ENCODE results near the gene VPS18. TPM values are rescaled to one million over a fixed set of nuclear protein-coding genes. Genes with fewer than 3 reads are reported as not detected.
A peak's percentile ranks its signal among the peaks of the same experiment; 100 is the strongest.

VPS18 gene
- total RNA-seq, 2 donors from 2014 or later: 26.6 to 29.0 TPM

DNA sequence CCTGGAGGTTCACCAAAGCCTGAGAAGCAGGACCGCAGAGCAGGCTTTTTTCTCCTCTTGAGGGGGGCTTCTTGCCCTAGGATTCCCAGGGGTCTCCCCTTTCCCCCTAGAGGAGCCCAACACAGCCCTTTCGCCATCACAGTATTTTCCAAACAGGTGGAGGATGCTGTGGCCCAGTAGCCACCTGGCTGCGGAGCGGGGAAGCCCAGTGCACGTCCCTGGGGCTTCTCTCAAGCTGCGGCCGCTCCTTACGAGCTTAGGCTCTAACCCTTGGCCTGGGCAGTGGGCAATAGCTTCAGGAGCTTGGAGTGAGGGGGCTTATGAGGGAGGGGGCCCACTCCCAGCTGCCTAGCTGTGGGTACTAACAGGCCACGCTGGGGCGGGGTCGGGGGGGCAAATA, 23.3 kb downstream of the VPS18 start:
- H3K4me3 ChIP-seq (ENCODE audit: low read length): no peak overlapping the region
- Mint-ChIP-seq H3K27ac (no peak overlapping the region), H3K4me3 (no peak overlapping the region)

DNA sequence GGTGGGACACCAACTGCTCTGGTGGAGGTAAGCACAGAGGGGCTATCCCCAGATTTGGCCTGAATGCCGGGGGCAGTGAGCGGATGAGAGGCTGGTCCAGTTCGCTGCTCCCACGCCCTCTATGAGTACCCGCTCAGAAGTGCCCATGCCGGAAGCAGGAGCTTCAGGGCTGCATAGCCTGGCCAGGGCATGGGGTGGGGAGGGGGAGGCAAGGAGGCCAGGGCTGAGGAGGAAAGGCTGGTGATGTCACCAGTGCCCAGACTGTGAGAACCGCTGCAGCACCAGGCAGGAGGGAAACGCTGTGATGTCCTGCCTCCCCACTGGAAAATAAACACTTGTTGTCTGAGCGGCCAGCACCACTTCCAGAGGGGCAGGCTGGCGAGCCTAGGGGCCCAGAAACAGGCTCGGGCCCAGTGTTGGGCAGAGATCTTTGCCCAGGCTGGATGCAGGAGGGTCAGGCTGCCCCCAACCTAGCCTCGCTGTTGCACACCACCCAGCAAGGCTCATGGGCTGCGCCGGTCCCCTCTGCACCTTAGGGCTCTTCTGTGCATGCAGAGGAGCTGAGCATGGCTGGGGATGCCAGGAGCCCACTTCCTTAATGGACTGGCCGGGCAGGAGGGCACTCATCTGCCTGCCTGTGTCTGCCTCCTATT, 24.0 kb downstream of the VPS18 start:
- Mint-ChIP-seq H3K36me3 (ENCODE audit: low read depth) (no peaks in the 10 kb centered on the region), H3K4me3 (no peak overlapping the region), H3K4me1 (no peaks in the 10 kb centered on the region), H3K27me3 (ENCODE audit: insufficient read depth) (peaks cover 68% of the 10 kb centered on the region), H3K9me3 (no peaks in the 10 kb centered on the region), H3K27ac (no peak overlapping the region)
- Histone ChIP-seq H3K9me3 (ENCODE audit: control insufficient read depth, low read length) (no peaks in the 10 kb centered on the region), H3K27me3 (ENCODE audit: control insufficient read depth, insufficient read depth, low read length, poor library complexity, severe bottlenecking) (peaks cover 46% of the 10 kb centered on the region), H3K36me3 (ENCODE audit: control insufficient read depth, insufficient read depth, low read length) (no peaks in the 10 kb centered on the region), H3K27ac (ENCODE audit: low read depth, low read length) (no peak overlapping the region), H3K4me3 (ENCODE audit: low read length) (no peak overlapping the region), H3K4me1 (ENCODE audit: control insufficient read depth, insufficient read depth, low read length) (no peaks in the 10 kb centered on the region), H3K9ac (ENCODE audit: extremely low read depth, low read length, poor library complexity, severe bottlenecking) (no peak overlapping the region)
- 87 to 89% methylated on average over 10 to 15 of the region's 15 CpGs for WGBS, 2 experiments (ENCODE audit: insufficient coverage in 1 of 2, insufficient read length in 1 of 2)
- TF ChIP-seq, protein P1, sequence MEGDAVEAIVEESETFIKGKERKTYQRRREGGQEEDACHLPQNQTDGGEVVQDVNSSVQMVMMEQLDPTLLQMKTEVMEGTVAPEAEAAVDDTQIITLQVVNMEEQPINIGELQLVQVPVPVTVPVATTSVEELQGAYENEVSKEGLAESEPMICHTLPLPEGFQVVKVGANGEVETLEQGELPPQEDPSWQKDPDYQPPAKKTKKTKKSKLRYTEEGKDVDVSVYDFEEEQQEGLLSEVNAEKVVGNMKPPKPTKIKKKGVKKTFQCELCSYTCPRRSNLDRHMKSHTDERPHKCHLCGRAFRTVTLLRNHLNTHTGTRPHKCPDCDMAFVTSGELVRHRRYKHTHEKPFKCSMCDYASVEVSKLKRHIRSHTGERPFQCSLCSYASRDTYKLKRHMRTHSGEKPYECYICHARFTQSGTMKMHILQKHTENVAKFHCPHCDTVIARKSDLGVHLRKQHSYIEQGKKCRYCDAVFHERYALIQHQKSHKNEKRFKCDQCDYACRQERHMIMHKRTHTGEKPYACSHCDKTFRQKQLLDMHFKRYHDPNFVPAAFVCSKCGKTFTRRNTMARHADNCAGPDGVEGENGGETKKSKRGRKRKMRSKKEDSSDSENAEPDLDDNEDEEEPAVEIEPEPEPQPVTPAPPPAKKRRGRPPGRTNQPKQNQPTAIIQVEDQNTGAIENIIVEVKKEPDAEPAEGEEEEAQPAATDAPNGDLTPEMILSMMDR (conservative IDR thresholded peaks at IDR 0.05): no peak
- no peak for DNase-seq

More for the DNA sequence above, 23.3 kb downstream of the VPS18 start:
- no peaks in the 10 kb centered on the region for H3K9me3 ChIP-seq (ENCODE audit: control insufficient read depth, low read length)
- Mint-ChIP-seq H3K36me3 (ENCODE audit: low read depth) (no peaks in the 10 kb centered on the region), H3K4me1 (no peaks in the 10 kb centered on the region), H3K9me3 (no peaks in the 10 kb centered on the region), H3K27me3 (ENCODE audit: insufficient read depth) (peaks cover 61% of the 10 kb centered on the region)
- H3K36me3 ChIP-seq (ENCODE audit: control insufficient read depth, insufficient read depth, low read length): no peaks in the 10 kb centered on the region
- no peak overlapping the region for H3K9ac ChIP-seq (ENCODE audit: extremely low read depth, low read length, poor library complexity, severe bottlenecking)
- H3K27ac ChIP-seq (ENCODE audit: low read depth, low read length): no peak overlapping the region
- 68 to 82% methylated on average over 5 to 11 of the region's 11 CpGs for WGBS, 2 experiments (ENCODE audit: insufficient coverage in 1 of 2, insufficient read length in 1 of 2)
- no peaks in the 10 kb centered on the region for H3K4me1 ChIP-seq (ENCODE audit: control insufficient read depth, insufficient read depth, low read length)
- peaks cover 39% of the 10 kb centered on the region for H3K27me3 ChIP-seq (ENCODE audit: control insufficient read depth, insufficient read depth, low read length, poor library complexity, severe bottlenecking)
- TF ChIP-seq, protein P1 (conservative IDR thresholded peaks at IDR 0.05): peak; percentile 57
- no peak for DNase-seq

DNA sequence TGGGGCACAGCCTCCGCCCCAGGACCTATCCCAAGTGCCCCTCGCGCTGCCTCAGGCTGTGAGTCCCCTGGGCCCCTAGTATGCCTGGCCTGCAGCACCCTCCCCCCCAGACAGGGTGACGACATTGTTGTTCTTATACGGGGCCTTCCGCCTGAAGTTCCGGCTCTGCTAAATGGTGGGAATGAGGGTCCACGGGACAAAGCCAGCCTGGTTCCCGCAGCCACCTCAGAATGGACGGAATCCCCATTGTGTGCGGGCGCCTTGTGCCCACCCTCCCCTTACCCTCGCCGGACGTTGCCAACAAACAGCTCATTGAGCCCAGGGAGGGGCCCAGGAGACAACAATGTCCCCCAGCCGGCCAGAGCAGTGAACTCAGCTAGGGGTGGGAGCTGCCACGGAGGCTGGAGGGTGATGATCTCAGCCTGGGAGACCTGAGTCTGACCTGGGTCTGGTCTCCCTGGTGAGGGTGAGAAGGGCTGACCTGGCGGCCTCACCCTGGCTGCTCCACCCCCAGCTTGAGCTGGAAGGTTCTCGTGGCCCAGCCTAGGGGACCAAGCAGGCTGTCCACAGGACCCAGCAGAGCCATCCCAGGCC, 24.6 kb downstream of the VPS18 start:
- Histone ChIP-seq H3K27ac (ENCODE audit: low read depth, low read length) (no peak overlapping the region), H3K36me3 (ENCODE audit: control insufficient read depth, insufficient read depth, low read length) (no peaks in the 10 kb centered on the region), H3K27me3 (ENCODE audit: control insufficient read depth, insufficient read depth, low read length, poor library complexity, severe bottlenecking) (peaks cover 53% of the 10 kb centered on the region), H3K4me1 (ENCODE audit: control insufficient read depth, insufficient read depth, low read length) (no peaks in the 10 kb centered on the region), H3K9ac (ENCODE audit: extremely low read depth, low read length, poor library complexity, severe bottlenecking) (no peak overlapping the region), H3K9me3 (ENCODE audit: control insufficient read depth, low read length) (no peaks in the 10 kb centered on the region), H3K4me3 (ENCODE audit: low read length) (no peak overlapping the region)
- 66 to 88% methylated on average over 11 to 19 of the region's 19 CpGs for WGBS, 2 experiments (ENCODE audit: insufficient coverage in 1 of 2, insufficient read length in 1 of 2)
- H3K36me3 Mint-ChIP-seq (ENCODE audit: low read depth): no peaks in the 10 kb centered on the region
- no peaks in the 10 kb centered on the region for H3K4me1 Mint-ChIP-seq
- H3K27me3 Mint-ChIP-seq (ENCODE audit: insufficient read depth): peaks cover 74% of the 10 kb centered on the region
- no peaks in the 10 kb centered on the region for H3K9me3 Mint-ChIP-seq
- no peak for DNase-seq
- TF ChIP-seq, protein P1 (conservative IDR thresholded peaks at IDR 0.05): no peak
- H3K4me3 Mint-ChIP-seq: no peak overlapping the region
- no peak overlapping the region for H3K27ac Mint-ChIP-seq

Measured in endodermal cell (in vitro differentiated cells).